Type B pancreatic cell (in vitro differentiated cells): ENCODE measurements around the gene SOHLH1. TPM values are rescaled to one million over a fixed set of nuclear protein-coding genes. Genes with fewer than 3 reads are reported as not detected.

Experiments used
- DNase-seq: peaks from one replicate; pipeline ENCODE4 v3.0.0; 2021; ENCODE audit warnings: mixed read lengths; ENCODE audit not compliant: unreplicated experiment; ENCODE audit errors: extremely low spot score
- H3K27ac Mint-ChIP-seq: 2 replicates; pipeline ENCODE4 v1.8.0; 2021; ENCODE audit warnings: mild to moderate bottlenecking, mixed read lengths
- H3K27me3 Mint-ChIP-seq: 2 replicates; pipeline ENCODE4 v1.8.0; 2021; ENCODE audit warnings: mixed read lengths
- H3K36me3 Mint-ChIP-seq: 2 replicates; pipeline ENCODE4 v1.8.0; 2021; ENCODE audit warnings: mixed read lengths
- H3K4me1 Mint-ChIP-seq: one replicate; pipeline ENCODE4 v1.8.0; 2021; ENCODE audit warnings: mixed read lengths; ENCODE audit not compliant: unreplicated experiment
- H3K4me3 Mint-ChIP-seq: 2 replicates; pipeline ENCODE4 v1.8.0; 2021; ENCODE audit warnings: mild to moderate bottlenecking, mixed read lengths
- H3K9me3 Mint-ChIP-seq: 2 replicates; pipeline ENCODE4 v1.8.0; 2021; ENCODE audit warnings: mixed read lengths
- total RNA-seq: library from RNA; stranded (reverse); gene quantifications from 2 replicates; pipeline ENCODE4 v1.2.1, GENCODE V29; 2021; ENCODE audit warnings: low replicate concordance
- TF ChIP-seq, protein P1 (sequence below): fragments of 200-600 bp; sonication (generic); conservative IDR thresholded peaks from 2 replicates; pipeline ENCODE4 v1.5.0; 2021; ENCODE audit warnings: antibody characterized with exemption, mild to moderate bottlenecking

Gene SOHLH1
- total RNA-seq, 1 donor from 2014 or later = not detected

DNA sequence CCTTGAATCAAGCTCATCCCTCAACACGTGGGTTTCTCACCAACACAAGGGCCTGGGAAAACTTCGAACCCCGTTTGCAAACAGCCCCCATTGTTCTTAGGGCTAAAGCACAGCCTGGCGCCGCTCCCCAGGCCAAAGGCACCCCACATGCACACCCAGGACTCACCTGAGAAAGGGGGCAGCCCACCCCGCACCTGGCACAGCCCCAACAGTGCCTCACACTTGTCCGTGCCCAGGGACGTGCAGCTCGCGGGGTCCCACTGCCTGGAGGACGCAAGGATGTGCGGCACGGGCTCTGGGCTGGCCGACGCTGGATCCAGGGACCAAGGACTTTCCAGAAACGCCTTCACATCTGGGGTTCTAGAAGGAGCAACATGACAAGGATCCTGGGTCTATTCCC, 2.8 kb downstream of the SOHLH1 start:
- Mint-ChIP-seq H3K27ac (no peak overlapping the region), H3K36me3 (no peaks in the 10 kb centered on the region), H3K9me3 (no peaks in the 10 kb centered on the region), H3K4me1 (no peaks in the 10 kb centered on the region), H3K27me3 (peaks cover 13% of the 10 kb centered on the region), H3K4me3 (no peak overlapping the region)
- TF ChIP-seq, protein P1, sequence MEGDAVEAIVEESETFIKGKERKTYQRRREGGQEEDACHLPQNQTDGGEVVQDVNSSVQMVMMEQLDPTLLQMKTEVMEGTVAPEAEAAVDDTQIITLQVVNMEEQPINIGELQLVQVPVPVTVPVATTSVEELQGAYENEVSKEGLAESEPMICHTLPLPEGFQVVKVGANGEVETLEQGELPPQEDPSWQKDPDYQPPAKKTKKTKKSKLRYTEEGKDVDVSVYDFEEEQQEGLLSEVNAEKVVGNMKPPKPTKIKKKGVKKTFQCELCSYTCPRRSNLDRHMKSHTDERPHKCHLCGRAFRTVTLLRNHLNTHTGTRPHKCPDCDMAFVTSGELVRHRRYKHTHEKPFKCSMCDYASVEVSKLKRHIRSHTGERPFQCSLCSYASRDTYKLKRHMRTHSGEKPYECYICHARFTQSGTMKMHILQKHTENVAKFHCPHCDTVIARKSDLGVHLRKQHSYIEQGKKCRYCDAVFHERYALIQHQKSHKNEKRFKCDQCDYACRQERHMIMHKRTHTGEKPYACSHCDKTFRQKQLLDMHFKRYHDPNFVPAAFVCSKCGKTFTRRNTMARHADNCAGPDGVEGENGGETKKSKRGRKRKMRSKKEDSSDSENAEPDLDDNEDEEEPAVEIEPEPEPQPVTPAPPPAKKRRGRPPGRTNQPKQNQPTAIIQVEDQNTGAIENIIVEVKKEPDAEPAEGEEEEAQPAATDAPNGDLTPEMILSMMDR = no peak
- DNase-seq = no peak

DNA sequence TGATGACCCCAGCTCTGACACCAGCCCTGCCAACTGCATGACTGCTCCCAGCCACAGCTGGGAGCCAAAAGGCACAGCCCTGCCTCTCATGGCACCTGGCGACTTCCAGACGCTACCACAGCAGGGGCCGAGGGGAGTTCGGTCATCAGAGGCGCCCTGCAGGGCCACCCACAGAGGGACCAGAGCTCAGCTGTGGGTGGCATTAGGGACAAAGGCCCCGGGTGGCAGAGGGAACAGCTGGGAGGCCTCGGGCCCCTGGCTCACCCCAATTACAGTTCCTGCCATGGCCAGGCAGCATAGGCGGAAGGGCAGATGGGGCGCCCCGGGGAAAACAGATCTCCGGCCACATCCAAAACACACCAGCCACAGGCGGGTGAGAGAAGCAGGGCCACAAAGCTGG, 3.6 kb downstream of the SOHLH1 start:
- H3K9me3 Mint-ChIP-seq = no peaks in the 10 kb centered on the region
- H3K27me3 Mint-ChIP-seq = peaks cover 18% of the 10 kb centered on the region
- no peaks in the 10 kb centered on the region for H3K36me3 Mint-ChIP-seq
- no peak overlapping the region for H3K27ac Mint-ChIP-seq
- TF ChIP-seq, protein P1 = no peak
- H3K4me1 Mint-ChIP-seq = no peaks in the 10 kb centered on the region
- DNase-seq = no peak
- H3K4me3 Mint-ChIP-seq = no peak overlapping the region

DNA sequence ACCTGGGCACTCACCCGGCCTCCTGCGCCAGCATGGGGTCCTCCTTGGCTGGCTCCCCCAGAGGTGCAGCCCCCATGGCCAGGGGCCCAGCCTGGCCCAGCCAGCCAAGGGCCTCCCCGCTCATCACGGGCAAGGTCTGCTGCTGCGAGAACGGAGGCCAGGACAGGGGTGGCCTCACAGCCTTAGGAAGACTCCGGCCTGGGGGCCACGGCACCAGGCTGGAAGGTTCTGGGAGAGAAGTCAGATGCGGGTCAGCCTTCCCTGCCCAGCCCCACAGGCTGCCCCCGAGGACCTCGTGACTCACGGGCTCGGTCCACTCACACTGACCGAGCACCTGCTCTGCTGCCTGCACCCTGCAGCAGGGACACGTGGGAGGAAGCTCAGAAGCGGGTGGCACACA, 4.2 kb downstream of the SOHLH1 start:
- H3K36me3 Mint-ChIP-seq = no peaks in the 10 kb centered on the region
- no peak overlapping the region for H3K27ac Mint-ChIP-seq
- H3K4me1 Mint-ChIP-seq = no peaks in the 10 kb centered on the region
- no peak overlapping the region for H3K4me3 Mint-ChIP-seq
- no peaks in the 10 kb centered on the region for H3K9me3 Mint-ChIP-seq
- DNase-seq = no peak
- TF ChIP-seq, protein P1 = no peak
- peaks cover 18% of the 10 kb centered on the region for H3K27me3 Mint-ChIP-seq

DNA sequence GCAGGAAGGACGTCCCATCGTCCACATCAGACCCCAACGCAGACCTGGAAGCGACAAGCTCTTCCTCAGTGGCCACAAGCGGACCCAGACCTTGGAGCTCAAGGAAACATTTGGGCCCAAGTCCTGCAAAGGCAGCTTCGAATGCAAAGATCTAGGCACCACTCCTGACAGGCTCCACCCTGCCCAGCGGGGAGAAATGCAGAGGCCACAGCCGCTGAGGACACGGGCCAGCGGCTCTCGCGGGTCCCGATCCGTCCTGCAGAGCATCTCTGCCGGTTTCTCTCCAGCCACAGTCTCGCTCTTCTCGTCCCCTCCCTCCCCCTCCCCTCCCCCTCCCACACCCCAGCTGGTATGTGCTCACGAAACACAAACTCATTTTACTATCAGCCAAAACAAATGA, 4.9 kb downstream of the SOHLH1 start:
- Mint-ChIP-seq H3K4me1 (no peaks in the 10 kb centered on the region), H3K9me3 (no peaks in the 10 kb centered on the region), H3K36me3 (no peaks in the 10 kb centered on the region), H3K27ac (no peak overlapping the region), H3K27me3 (peaks cover 18% of the 10 kb centered on the region), H3K4me3 (no peak overlapping the region)
- no peak for DNase-seq
- TF ChIP-seq, protein P1 = no peak

DNA sequence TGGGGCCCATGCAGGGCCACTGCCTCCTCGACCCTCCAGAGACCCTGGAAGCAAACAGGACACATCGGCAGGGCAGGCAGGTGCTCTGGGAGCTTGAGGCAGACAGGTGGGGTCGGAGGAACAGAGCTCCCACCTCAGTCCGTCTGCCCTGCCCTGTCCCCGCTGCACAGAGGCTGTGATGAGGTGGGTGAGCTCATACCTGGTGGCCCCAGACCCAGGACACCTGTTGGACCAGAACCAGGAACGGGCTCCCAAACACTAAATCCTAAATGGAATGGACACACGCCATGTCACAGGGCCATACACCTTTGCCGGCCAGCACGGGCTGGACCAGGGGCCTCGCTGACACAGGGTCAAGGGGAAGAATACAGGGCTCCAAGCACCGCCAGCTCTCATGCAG, 5.5 kb downstream of the SOHLH1 start:
- no peak overlapping the region for H3K4me3 Mint-ChIP-seq
- H3K27me3 Mint-ChIP-seq = peaks cover 18% of the 10 kb centered on the region
- H3K9me3 Mint-ChIP-seq = no peaks in the 10 kb centered on the region
- DNase-seq = no peak
- H3K27ac Mint-ChIP-seq = no peak overlapping the region
- TF ChIP-seq, protein P1 = no peak
- no peaks in the 10 kb centered on the region for H3K4me1 Mint-ChIP-seq
- no peaks in the 10 kb centered on the region for H3K36me3 Mint-ChIP-seq

DNA sequence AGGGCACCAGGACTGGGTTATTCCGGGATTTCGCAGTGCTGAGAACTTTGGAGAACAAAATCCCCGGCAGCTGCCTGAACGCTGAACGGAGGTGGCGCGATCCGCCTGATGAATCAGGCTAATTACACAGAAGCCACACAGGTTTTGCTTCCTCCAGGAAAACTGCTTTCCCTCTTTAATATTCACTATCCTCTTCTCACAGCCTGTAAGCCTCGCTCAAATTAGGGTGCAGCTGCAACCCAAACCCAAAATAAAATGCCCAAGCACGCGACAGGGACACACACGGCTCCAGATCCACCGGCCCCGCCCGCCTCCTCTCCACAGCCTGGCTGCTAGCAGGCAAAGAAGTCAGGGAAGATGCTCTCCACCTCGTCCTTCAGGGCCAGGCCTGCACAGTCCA, 6.0 kb downstream of the SOHLH1 start:
- Mint-ChIP-seq H3K4me3 (no peak overlapping the region), H3K4me1 (no peaks in the 10 kb centered on the region), H3K36me3 (no peaks in the 10 kb centered on the region), H3K27me3 (peaks cover 18% of the 10 kb centered on the region), H3K9me3 (no peaks in the 10 kb centered on the region), H3K27ac (no peak overlapping the region)
- DNase-seq = no peak
- TF ChIP-seq, protein P1 = no peak
